ENCODE results near the gene ATP9B. TPM values are rescaled to one million over a fixed set of nuclear protein-coding genes. Genes with fewer than 3 reads are reported as not detected.

Gene ATP9B
- total and polyA plus RNA-seq, 10 of the 15 experiments (the other 5 are each of a cell fraction or from before 2014, with no cell fraction given), result 0.74 to 20.7 (median 12.9) TPM

GRCh38 chr18:79378536-79379250 lies 309.5 kb downstream of the ATP9B start (continued):
- no peak for TF ChIP-seq CUX1 (IDR thresholded peaks at IDR 0.05; ENCODE audit: insufficient replicate concordance, low read depth, low read length)
- 0 out of 2 replicates have a peak, but pooled peaks have one; percentile 65 for TF ChIP-seq RELB (IDR thresholded peaks at IDR 0.05; ENCODE audit: low read depth)
- no peak for TF ChIP-seq DPF2 (IDR thresholded peaks at IDR 0.05)
- no peak for TF ChIP-seq MTA2 (IDR thresholded peaks at IDR 0.05; ENCODE audit: low read depth)
- TF ChIP-seq ZBTB4 (CRISPR knock-in tag; IDR thresholded peaks at IDR 0.05), result no peak
- TF ChIP-seq CREM (IDR thresholded peaks at IDR 0.05; ENCODE audit: low read depth), result peak; percentile 52; the same call in 1 of the 2 replicates
- TF ChIP-seq TCF3 (IDR thresholded peaks at IDR 0.05; ENCODE audit: borderline replicate concordance, insufficient read depth, low read depth, low read length), result no peak
- no peak for TF ChIP-seq BCLAF1 (IDR thresholded peaks at IDR 0.05)
- TF ChIP-seq NFYB (IDR thresholded peaks at IDR 0.05; ENCODE audit: insufficient read depth, low read depth, low read length), result no peak
- TF ChIP-seq ZNF622 (IDR thresholded peaks at IDR 0.05), result no peak
- no peak for TF ChIP-seq SMARCA5 (IDR thresholded peaks at IDR 0.05)
- no peak for TF ChIP-seq USF2 (IDR thresholded peaks at IDR 0.05; ENCODE audit: borderline replicate concordance, low read depth, low read length)
- TF ChIP-seq JUNB (IDR thresholded peaks at IDR 0.05), result no peak
- TF ChIP-seq RCOR1 (conservative IDR thresholded peaks at IDR 0.05; ENCODE audit: low read depth, low read length), result 0 out of 2 replicates have a peak, but pooled peaks have one; percentile 56
- TF ChIP-seq SMC3 (IDR thresholded peaks at IDR 0.05; ENCODE audit: borderline replicate concordance, low read length), result peak; percentile 94
